Glutamatergic neuron (in vitro differentiated cells): Measurements from ENCODE around the gene ACVR1C. TPM values are rescaled to one million over a fixed set of nuclear protein-coding genes. Genes with fewer than 3 reads are reported as not detected.

ENCODE experiments used
- DNase-seq: peaks from one replicate; pipeline ENCODE4 v3.0.0; 2022
- H3K27ac Mint-ChIP-seq: one replicate; pipeline ENCODE4 v1.8.0; 2020; ENCODE audit warnings: mild to moderate bottlenecking, mixed read lengths, inconsistent platforms; ENCODE audit not compliant: unreplicated experiment
- H3K27me3 Mint-ChIP-seq: one replicate; pipeline ENCODE4 v1.8.0; 2020; ENCODE audit warnings: mild to moderate bottlenecking, moderate library complexity, mixed read lengths, inconsistent platforms; ENCODE audit not compliant: unreplicated experiment
- H3K36me3 Mint-ChIP-seq: one replicate; pipeline ENCODE4 v1.8.0; 2020; ENCODE audit warnings: mild to moderate bottlenecking, mixed read lengths, inconsistent platforms; ENCODE audit not compliant: unreplicated experiment
- H3K4me1 Mint-ChIP-seq: one replicate; pipeline ENCODE4 v1.8.0; 2020; ENCODE audit warnings: mild to moderate bottlenecking, low read depth, mixed read lengths, inconsistent platforms; ENCODE audit not compliant: unreplicated experiment
- H3K4me3 Mint-ChIP-seq: one replicate; pipeline ENCODE4 v1.8.0; 2020; ENCODE audit warnings: mild to moderate bottlenecking, mixed read lengths, inconsistent platforms; ENCODE audit not compliant: unreplicated experiment
- H3K9me3 Mint-ChIP-seq: one replicate; pipeline ENCODE4 v1.8.0; 2020; ENCODE audit warnings: mild to moderate bottlenecking, moderate library complexity, mixed read lengths, inconsistent platforms; ENCODE audit not compliant: unreplicated experiment
- CTCF ChIP-seq: fragments of 200-600 bp; sonication (generic); IDR thresholded peaks from one replicate; pipeline ENCODE4 v1.5.0; 2021; ENCODE audit not compliant: partially characterized antibody, unreplicated experiment
- long read RNA-seq: library from polyadenylated mRNA; unstranded; transcript quantifications from one replicate; pipeline ENCODE4 v2.0.0, GENCODE V29; 2020; ENCODE audit not compliant: unreplicated experiment
- total RNA-seq: library from RNA; stranded (reverse); fragmentation: NEBNext Ultra II Directional; extraction: Animal tissue kit (Norgen Biotek cat#: 25700); gene quantifications from one replicate; pipeline ENCODE4 v1.2.1, GENCODE V29; 2021; ENCODE audit not compliant: unreplicated experiment

Gene ACVR1C
- total RNA-seq: 0.59 TPM
- long read RNA-seq: 0 reads

- Mint-ChIP-seq H3K36me3 (no peaks in the 10 kb centered on the region), H3K27me3 (peaks cover 15% of the 10 kb centered on the region), H3K27ac (no peak within 1 kb of the TSS), H3K4me1 (peaks cover 2% of the 10 kb centered on the region), H3K4me3 (peak within 1 kb of the TSS; percentile 90), H3K9me3 (peaks cover 1% of the 10 kb centered on the region)
- peak; percentile 84 for DNase-seq
- TF ChIP-seq CTCF: peak; percentile 77
Observed at GRCh38 chr2:157628477-157629415, at the start of gene ACVR1C. ACVR1C (minus strand) TSS chr2:157628864; CDS start chr2:157628644, 220 bp downstream.

GRCh38 chr2:157677941-157678340, 49.3 kb upstream of the ACVR1C start:
- Mint-ChIP-seq H3K9me3 (no peaks in the 10 kb centered on the region), H3K27ac (no peak overlapping the region), H3K36me3 (no peaks in the 10 kb centered on the region), H3K4me3 (no peak overlapping the region), H3K4me1 (no peaks in the 10 kb centered on the region), H3K27me3 (peaks cover under 1% of the 10 kb centered on the region)
- no peak for TF ChIP-seq CTCF
- DNase-seq: no peak

GRCh38 chr2:157672129-157672528, 43.5 kb upstream of the ACVR1C start:
- Mint-ChIP-seq H3K27ac (no peak overlapping the region), H3K4me3 (no peak overlapping the region), H3K27me3 (no peaks in the 10 kb centered on the region), H3K4me1 (no peaks in the 10 kb centered on the region), H3K36me3 (no peaks in the 10 kb centered on the region), H3K9me3 (no peaks in the 10 kb centered on the region)
- no peak for DNase-seq
- no peak for TF ChIP-seq CTCF

DNA sequence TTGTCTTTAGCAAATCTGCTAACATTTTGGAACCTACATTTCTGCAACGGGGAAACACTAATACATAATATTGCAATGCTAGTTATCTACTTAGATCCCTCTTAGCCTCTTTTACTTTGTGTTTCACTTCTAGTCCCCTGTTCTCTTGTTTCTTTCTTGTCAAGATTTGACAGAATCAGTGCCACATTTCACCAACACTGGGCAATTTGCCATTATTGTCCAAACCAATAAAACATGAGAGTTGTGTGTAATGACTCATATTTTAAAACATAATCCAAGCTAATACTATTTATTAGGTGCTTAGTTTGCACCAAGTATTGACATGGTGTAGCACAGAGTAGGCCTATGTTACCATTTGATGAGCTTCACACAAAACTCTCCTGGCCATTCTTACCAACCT, 33.7 kb upstream of the ACVR1C start:
- no peak for TF ChIP-seq CTCF

DNA sequence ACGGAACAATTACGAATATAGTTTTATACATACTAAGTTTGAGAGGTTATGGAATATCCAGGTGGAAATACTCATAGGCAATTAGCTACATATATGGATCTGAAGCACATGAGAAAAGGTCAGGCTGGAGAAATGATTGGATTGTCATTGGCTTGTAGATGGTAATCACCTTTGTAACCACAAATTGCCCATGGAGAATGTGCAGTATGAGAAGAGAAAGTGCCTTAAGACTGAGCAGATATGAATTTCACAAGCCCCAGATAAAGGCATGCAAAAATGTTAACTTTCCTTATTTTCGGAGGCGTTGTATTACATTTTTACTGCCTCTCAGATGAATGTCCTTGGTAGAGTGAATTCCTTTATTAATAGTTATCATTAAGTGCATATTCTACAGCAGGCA, 33.1 kb upstream of the ACVR1C start:
- Mint-ChIP-seq H3K9me3 (no peaks in the 10 kb centered on the region), H3K36me3 (no peaks in the 10 kb centered on the region), H3K27ac (no peak overlapping the region), H3K4me3 (no peak overlapping the region), H3K27me3 (no peaks in the 10 kb centered on the region), H3K4me1 (no peaks in the 10 kb centered on the region)
- no peak for DNase-seq
- TF ChIP-seq CTCF: no peak

More for the DNA sequence above, 33.7 kb upstream of the ACVR1C start:
- Mint-ChIP-seq H3K27ac (no peak overlapping the region), H3K36me3 (no peaks in the 10 kb centered on the region), H3K4me3 (no peak overlapping the region), H3K9me3 (no peaks in the 10 kb centered on the region), H3K27me3 (no peaks in the 10 kb centered on the region), H3K4me1 (no peaks in the 10 kb centered on the region)
- DNase-seq: no peak
